Colonic mucosa (tissue), 4 donors: Measurements from ENCODE around the gene DPY19L1. TPM values are rescaled to one million over a fixed set of nuclear protein-coding genes. Genes with fewer than 3 reads are reported as not detected.
"Not testable (repeated sequence)": the region's sequence is repeated elsewhere in the genome, so short reads cannot be mapped to it uniquely, and the experiment has no call there.

Experiments
- DNase-seq: peaks from one replicate; pipeline ENCODE4 v3.0.0-alpha.2; 2020
- H3K27ac ChIP-seq: fragments of 200-600 bp; one replicate; pipeline ENCODE4 v1.8.0; 2021
- H3K27me3 ChIP-seq: fragments of 200-600 bp; one replicate; pipeline ENCODE4 v1.8.0; 2021
- H3K36me3 ChIP-seq: fragments of 200-600 bp; one replicate; pipeline ENCODE4 v1.8.0; 2021
- H3K4me1 ChIP-seq: fragments of 200-600 bp; one replicate; pipeline ENCODE4 v1.8.0; 2021; ENCODE audit warnings: mild to moderate bottlenecking
- H3K4me3 ChIP-seq: fragments of 200-600 bp; one replicate; pipeline ENCODE4 v1.8.0; 2021
- H3K9ac ChIP-seq, 2 donors: one replicate each; pipeline ENCODE4 v1.7.0; 2013; ENCODE audit warnings: control low read depth in 2 of 2, low read depth in 2 of 2, low read length in 2 of 2
- H3K9me3 ChIP-seq: fragments of 200-600 bp; one replicate; pipeline ENCODE4 v1.8.0; 2021
- CTCF ChIP-seq: fragments of 200-600 bp; IDR thresholded peaks from one replicate; pipeline ENCODE4 v1.8.0; 2022; ENCODE audit warnings: antibody characterized with exemption, mild to moderate bottlenecking
- intact Hi-C: fragments of 100-400 bp; cut with DNase I; formaldehyde crosslinking; loops from one replicate; pipeline ENCODE4 v1.14.1; 2022
- total RNA-seq, 2 donors: library from RNA; stranded (reverse); fragmentation: NEBNext Ultra II Directional in 1 of 2; extraction: Animal tissue kit (Norgen Biotek cat#: 25700) in 1 of 2; gene quantifications; one replicate each; pipeline ENCODE4 v1.2.1, GENCODE V29; 2021
- donor health status: healthy.
- donor health status: DM: no; HTN: no; CAD: no.
- donor health status: DM: no; HTN: no; CAD: no.

DPY19L1 gene
- 10 to 100 TPM; 21.9 to 26.2 TPM for total RNA-seq

GRCh38 chr7:35037211-35037525 lies at the start of gene DPY19L1:
TSS of gene DPY19L1 (minus strand) at chr7:35037485. CDS start at chr7:35037394, 91 bp downstream.
- peak within 1 kb of the TSS; percentile 63 for H3K4me3 ChIP-seq
- no peaks in the 10 kb centered on the region for H3K36me3 ChIP-seq
- H3K9ac ChIP-seq: peak within 1 kb of the TSS; percentile 72 to 75
- no peaks in the 10 kb centered on the region for H3K27me3 ChIP-seq
- DNase-seq: no peak
- TF ChIP-seq CTCF: no peak
- H3K9me3 ChIP-seq: no peaks in the 10 kb centered on the region
- no peaks in the 10 kb centered on the region for H3K4me1 ChIP-seq
- H3K27ac ChIP-seq: peak within 1 kb of the TSS; percentile 90
- intact Hi-C loops: loop anchor here (5.0 kb wide), 1 partner anchor 210 kb away; no protein-coding TSS in a partner anchor

- H3K4me3 ChIP-seq, H3K36me3 ChIP-seq, H3K9ac ChIP-seq, H3K4me1 ChIP-seq, H3K27ac ChIP-seq, H3K27me3 ChIP-seq, H3K9me3 ChIP-seq, intact Hi-C loops, DNase-seq: not testable (repeated sequence)
These were observed 42.2 kb upstream of the DPY19L1 start for GRCh38 chr7:35079517-35079916.

GRCh38 chr7:35074008-35074407 lies 36.7 kb upstream of the DPY19L1 start:
- DNase-seq, H3K27ac ChIP-seq, H3K4me3 ChIP-seq, H3K36me3 ChIP-seq, H3K27me3 ChIP-seq, intact Hi-C loops, H3K4me1 ChIP-seq, H3K9me3 ChIP-seq, H3K9ac ChIP-seq: not testable (repeated sequence)

GRCh38 chr7:35072950-35073827 lies 35.9 kb upstream of the DPY19L1 start:
- intact Hi-C loops, H3K4me3 ChIP-seq, DNase-seq, H3K9me3 ChIP-seq, H3K36me3 ChIP-seq, H3K27me3 ChIP-seq, H3K27ac ChIP-seq, H3K9ac ChIP-seq, H3K4me1 ChIP-seq: not testable (repeated sequence)

- H3K9ac ChIP-seq, H3K4me1 ChIP-seq, H3K27me3 ChIP-seq, H3K9me3 ChIP-seq, H3K36me3 ChIP-seq, intact Hi-C loops, DNase-seq, H3K27ac ChIP-seq, H3K4me3 ChIP-seq: not testable (repeated sequence)
These were observed 31.8 kb upstream of the DPY19L1 start for GRCh38 chr7:35069084-35069483.

GRCh38 chr7:35065382-35065781 lies 28.1 kb upstream of the DPY19L1 start:
- H3K9me3 ChIP-seq, H3K27ac ChIP-seq, H3K36me3 ChIP-seq, H3K4me1 ChIP-seq, H3K4me3 ChIP-seq, DNase-seq, H3K9ac ChIP-seq, H3K27me3 ChIP-seq, intact Hi-C loops: not testable (repeated sequence)

- H3K27ac ChIP-seq, H3K4me1 ChIP-seq, H3K4me3 ChIP-seq, intact Hi-C loops, H3K27me3 ChIP-seq, H3K36me3 ChIP-seq, DNase-seq, H3K9ac ChIP-seq, H3K9me3 ChIP-seq: not testable (repeated sequence)
These were observed 21.3 kb upstream of the DPY19L1 start for GRCh38 chr7:35058571-35058970.

GRCh38 chr7:35057505-35058451 lies 20.5 kb upstream of the DPY19L1 start:
- H3K4me1 ChIP-seq, DNase-seq, intact Hi-C loops, H3K27me3 ChIP-seq, H3K27ac ChIP-seq, H3K9me3 ChIP-seq, H3K9ac ChIP-seq, H3K36me3 ChIP-seq, H3K4me3 ChIP-seq: not testable (repeated sequence)

- H3K36me3 ChIP-seq, DNase-seq, intact Hi-C loops, H3K27ac ChIP-seq, H3K27me3 ChIP-seq, H3K9ac ChIP-seq, H3K4me3 ChIP-seq, H3K9me3 ChIP-seq, H3K4me1 ChIP-seq: not testable (repeated sequence)
These were observed 18.4 kb upstream of the DPY19L1 start for GRCh38 chr7:35055733-35056132.

- H3K27ac ChIP-seq, H3K4me1 ChIP-seq, H3K9me3 ChIP-seq, H3K9ac ChIP-seq, intact Hi-C loops, H3K36me3 ChIP-seq, DNase-seq, H3K27me3 ChIP-seq, H3K4me3 ChIP-seq: not testable (repeated sequence)
These were observed 16.3 kb upstream of the DPY19L1 start for GRCh38 chr7:35053488-35054175.

GRCh38 chr7:35048390-35048789 lies 11.1 kb upstream of the DPY19L1 start:
- H3K36me3 ChIP-seq, DNase-seq, H3K27me3 ChIP-seq, H3K27ac ChIP-seq, H3K4me1 ChIP-seq, H3K9ac ChIP-seq, H3K4me3 ChIP-seq, H3K9me3 ChIP-seq, intact Hi-C loops: not testable (repeated sequence)

- intact Hi-C loops, H3K4me3 ChIP-seq, DNase-seq, H3K9ac ChIP-seq, H3K27me3 ChIP-seq, H3K27ac ChIP-seq, H3K36me3 ChIP-seq, H3K9me3 ChIP-seq, H3K4me1 ChIP-seq: not testable (repeated sequence)
These were observed 10.6 kb upstream of the DPY19L1 start for GRCh38 chr7:35047912-35048305.
